ENCODE results near the gene ZNF724.
"Not testable (repeated sequence)": the region's sequence is repeated elsewhere in the genome, so short reads cannot be mapped to it uniquely, and the experiment has no call there.

GRCh38 chr19:23278118-23278517 is 27.9 kb upstream of the ZNF724 start:
- not testable (repeated sequence) for TF ChIP-seq CTCF, POLR2A (IDR thresholded peaks at IDR 0.05)

Measured in lower leg skin (tissue), 3 donors.